HT-29 (cell line): ENCODE measurements around the gene USHBP1. TPM values are rescaled to one million over a fixed set of nuclear protein-coding genes. Genes with fewer than 3 reads are reported as not detected.

Source experiments
- DNase-seq: peaks from one replicate; pipeline ENCODE4 v3.0.0-alpha.2; 2015; ENCODE audit warnings: low spot score
- total RNA-seq: library from RNA; depleted of rRNA; stranded (reverse); fragments of >200 nt; shearing (Covaris generic); gene quantifications from 2 replicates; pipeline ENCODE4 v1.2.3, GENCODE V29; 2014; rRNA removed

USHBP1 gene
- total RNA-seq, 1 experiment from 2014 or later = 0.08 TPM

- no peak for DNase-seq
Observed at GRCh38 chr19:17211547-17212446, 52.7 kb downstream of the USHBP1 start.

- DNase-seq = no peak
Observed at GRCh38 chr19:17210296-17210695, 54.2 kb downstream of the USHBP1 start.

GRCh38 chr19:17209126-17210036 lies 55.2 kb downstream of the USHBP1 start:
- DNase-seq = no peak

- DNase-seq = no peak
Observed at GRCh38 chr19:17206736-17207581, 57.6 kb downstream of the USHBP1 start.

GRCh38 chr19:17205237-17206140 lies 59.1 kb downstream of the USHBP1 start:
- DNase-seq = peak; percentile 67

- DNase-seq = no peak
Observed at GRCh38 chr19:17202713-17203112, 61.8 kb downstream of the USHBP1 start.

GRCh38 chr19:17202249-17202648 lies 62.3 kb downstream of the USHBP1 start:
- DNase-seq = no peak

GRCh38 chr19:17200408-17201079 lies 64.0 kb downstream of the USHBP1 start:
- no peak for DNase-seq

Other genes starting within 250 kb of the USHBP1 start
- gene CPAMD8, start 237.9 kb downstream of the USHBP1 start, total RNA-seq = not detected in 2 replicates
- 9.1 and 11.7 TPM in 2 replicates for gene HAUS8, start 189.3 kb downstream of the USHBP1 start, total RNA-seq
- gene MYO9B, start 189.0 kb downstream of the USHBP1 start, total RNA-seq = 63.4 and 67.9 TPM in 2 replicates
- gene USE1, start 49.4 kb downstream of the USHBP1 start, total RNA-seq = 27.6 and 29.1 TPM in 2 replicates
- 2.6 and 8.7 TPM in 2 replicates for gene OCEL1, start 38.5 kb downstream of the USHBP1 start, total RNA-seq
- 265 and 297 TPM in 2 replicates for gene NR2F6, start 18.8 kb downstream of the USHBP1 start, total RNA-seq
- gene BABAM1, start 2.7 kb upstream of the USHBP1 start, total RNA-seq = 79.8 and 98.6 TPM in 2 replicates
- gene ANKLE1, start 17.2 kb upstream of the USHBP1 start, total RNA-seq = 0.08 and 1.4 TPM in 2 replicates
- gene ABHD8, start 38.7 kb upstream of the USHBP1 start, total RNA-seq = 3.4 and 5.3 TPM in 2 replicates
- gene MRPL34, start 41.1 kb upstream of the USHBP1 start, total RNA-seq = 94.6 and 106 TPM in 2 replicates
- 24.6 and 32.4 TPM in 2 replicates for gene DDA1, start 44.8 kb upstream of the USHBP1 start, total RNA-seq
- gene ANO8, start 70.1 kb upstream of the USHBP1 start, total RNA-seq = 2.2 and 2.4 TPM in 2 replicates
- gene GTPBP3, start 72.8 kb upstream of the USHBP1 start, total RNA-seq = 40.0 and 64.4 TPM in 2 replicates
- gene PLVAP, start 112.6 kb upstream of the USHBP1 start, total RNA-seq = not detected in 2 replicates
- 0.81 and 1.6 TPM in 2 replicates for gene CCDC194, start 129.5 kb upstream of the USHBP1 start, total RNA-seq
- gene BST2, start 140.9 kb upstream of the USHBP1 start, total RNA-seq = 134 and 172 TPM in 2 replicates
- 59.0 and 77.0 TPM in 2 replicates for gene MVB12A, start 155.3 kb upstream of the USHBP1 start, total RNA-seq
- not detected in 2 replicates for gene TMEM221, start 183.9 kb upstream of the USHBP1 start, total RNA-seq
- not detected in 2 replicates for gene NXNL1, start 196.2 kb upstream of the USHBP1 start, total RNA-seq
- gene SLC27A1, start 205.8 kb upstream of the USHBP1 start, total RNA-seq = 2.6 and 3.1 TPM in 2 replicates
- 75.7 and 90.9 TPM in 2 replicates for gene PGLS, start 246.9 kb upstream of the USHBP1 start, total RNA-seq